ENCODE measurements around the gene SIK3.

DNA sequence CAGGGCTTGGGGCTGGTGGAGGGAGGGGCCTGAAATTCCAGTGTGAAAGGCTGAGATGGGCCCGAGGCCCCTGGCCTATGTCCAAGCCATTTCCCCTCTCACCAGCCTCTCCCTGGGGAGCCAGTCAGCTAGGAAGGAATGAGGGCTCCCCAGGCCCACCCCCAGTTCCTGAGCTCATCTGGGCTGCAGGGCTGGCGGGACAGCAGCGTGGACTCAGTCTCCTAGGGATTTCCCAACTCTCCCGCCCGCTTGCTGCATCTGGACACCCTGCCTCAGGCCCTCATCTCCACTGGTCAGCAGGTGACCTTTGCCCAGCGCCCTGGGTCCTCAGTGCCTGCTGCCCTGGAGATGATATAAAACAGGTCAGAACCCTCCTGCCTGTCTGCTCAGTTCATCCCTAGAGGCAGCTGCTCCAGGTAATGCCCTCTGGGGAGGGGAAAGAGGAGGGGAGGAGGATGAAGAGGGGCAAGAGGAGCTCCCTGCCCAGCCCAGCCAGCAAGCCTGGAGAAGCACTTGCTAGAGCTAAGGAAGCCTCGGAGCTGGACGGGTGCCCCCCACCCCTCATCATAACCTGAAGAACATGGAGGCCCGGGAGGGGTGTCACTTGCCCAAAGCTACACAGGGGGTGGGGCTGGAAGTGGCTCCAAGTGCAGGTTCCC is 268.6 kb downstream of the SIK3 start, which contains the start of gene APOC3:
- TF ChIP-seq POLR2A (IDR thresholded peaks at IDR 0.05) = no peak
- TF ChIP-seq, protein P1, sequence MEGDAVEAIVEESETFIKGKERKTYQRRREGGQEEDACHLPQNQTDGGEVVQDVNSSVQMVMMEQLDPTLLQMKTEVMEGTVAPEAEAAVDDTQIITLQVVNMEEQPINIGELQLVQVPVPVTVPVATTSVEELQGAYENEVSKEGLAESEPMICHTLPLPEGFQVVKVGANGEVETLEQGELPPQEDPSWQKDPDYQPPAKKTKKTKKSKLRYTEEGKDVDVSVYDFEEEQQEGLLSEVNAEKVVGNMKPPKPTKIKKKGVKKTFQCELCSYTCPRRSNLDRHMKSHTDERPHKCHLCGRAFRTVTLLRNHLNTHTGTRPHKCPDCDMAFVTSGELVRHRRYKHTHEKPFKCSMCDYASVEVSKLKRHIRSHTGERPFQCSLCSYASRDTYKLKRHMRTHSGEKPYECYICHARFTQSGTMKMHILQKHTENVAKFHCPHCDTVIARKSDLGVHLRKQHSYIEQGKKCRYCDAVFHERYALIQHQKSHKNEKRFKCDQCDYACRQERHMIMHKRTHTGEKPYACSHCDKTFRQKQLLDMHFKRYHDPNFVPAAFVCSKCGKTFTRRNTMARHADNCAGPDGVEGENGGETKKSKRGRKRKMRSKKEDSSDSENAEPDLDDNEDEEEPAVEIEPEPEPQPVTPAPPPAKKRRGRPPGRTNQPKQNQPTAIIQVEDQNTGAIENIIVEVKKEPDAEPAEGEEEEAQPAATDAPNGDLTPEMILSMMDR (IDR thresholded peaks at IDR 0.05) = no peak
